ENCODE data around the gene SMAD2.

SMAD2 gene

GRCh38 chr18:47950511-47950910, 20.1 kb upstream of the SMAD2 start:
- no peak overlapping the region for H3K4me3 ChIP-seq (ENCODE audit: low read length)
- TF ChIP-seq CTCF (conservative IDR thresholded peaks at IDR 0.05; ENCODE audit: low read depth, low read length) = no peak
- DNase-seq (ENCODE audit: low read depth) = no peak

- no peak overlapping the region for H3K4me3 ChIP-seq (ENCODE audit: low read length)
- no peak for TF ChIP-seq CTCF (conservative IDR thresholded peaks at IDR 0.05; ENCODE audit: low read depth, low read length)
- no peak for DNase-seq (ENCODE audit: low read depth)
Measured at GRCh38 chr18:47949202-47949601, 18.7 kb upstream of the SMAD2 start.

- TF ChIP-seq CTCF (conservative IDR thresholded peaks at IDR 0.05; ENCODE audit: low read depth, low read length) = no peak
- H3K4me3 ChIP-seq (ENCODE audit: low read length) = no peak overlapping the region
- no peak for DNase-seq (ENCODE audit: low read depth)
Measured at GRCh38 chr18:47946889-47947288, 16.4 kb upstream of the SMAD2 start.

GRCh38 chr18:47944972-47945852, 14.8 kb upstream of the SMAD2 start:
- TF ChIP-seq CTCF (conservative IDR thresholded peaks at IDR 0.05; ENCODE audit: low read depth, low read length) = no peak
- peak; percentile 89 for DNase-seq (ENCODE audit: low read depth)
- no peak overlapping the region for H3K4me3 ChIP-seq (ENCODE audit: low read length)

- no peak overlapping the region for H3K4me3 ChIP-seq (ENCODE audit: low read length)
- DNase-seq (ENCODE audit: low read depth) = no peak
- no peak for TF ChIP-seq CTCF (conservative IDR thresholded peaks at IDR 0.05; ENCODE audit: low read depth, low read length)
Measured at GRCh38 chr18:47936952-47937351, 6.5 kb upstream of the SMAD2 start.

GRCh38 chr18:47935321-47936055, 5.0 kb upstream of the SMAD2 start:
- DNase-seq (ENCODE audit: low read depth) = no peak
- TF ChIP-seq CTCF (conservative IDR thresholded peaks at IDR 0.05; ENCODE audit: low read depth, low read length) = no peak
- no peak overlapping the region for H3K4me3 ChIP-seq (ENCODE audit: low read length)

Data from retinal pigment epithelial cell (primary cell).